Neural cell (in vitro differentiated cells): ENCODE measurements around the gene STK40.

Experiments used
- EP300 ChIP-seq: fragments of 450-650 bp; conservative IDR thresholded peaks from 2 replicates; pipeline ENCODE4 v1.6.1; 2014; ENCODE audit warnings: antibody characterized with exemption, mild to moderate bottlenecking, moderate library complexity; ENCODE audit not compliant: poor library complexity, severe bottlenecking
- POLR2AphosphoS5 ChIP-seq: IDR thresholded peaks from 2 replicates; pipeline ENCODE4 v1.6.1; 2012
- TF ChIP-seq, protein P1 (sequence below): fragments of 450-650 bp; IDR thresholded peaks from 2 replicates; pipeline ENCODE4 v1.5.1; 2014; ENCODE audit warnings: antibody characterized with exemption, mild to moderate bottlenecking, moderate library complexity; ENCODE audit not compliant: poor library complexity, severe bottlenecking

- TF ChIP-seq EP300 (no peak), POLR2AphosphoS5 (no peak)
- TF ChIP-seq, protein P1, sequence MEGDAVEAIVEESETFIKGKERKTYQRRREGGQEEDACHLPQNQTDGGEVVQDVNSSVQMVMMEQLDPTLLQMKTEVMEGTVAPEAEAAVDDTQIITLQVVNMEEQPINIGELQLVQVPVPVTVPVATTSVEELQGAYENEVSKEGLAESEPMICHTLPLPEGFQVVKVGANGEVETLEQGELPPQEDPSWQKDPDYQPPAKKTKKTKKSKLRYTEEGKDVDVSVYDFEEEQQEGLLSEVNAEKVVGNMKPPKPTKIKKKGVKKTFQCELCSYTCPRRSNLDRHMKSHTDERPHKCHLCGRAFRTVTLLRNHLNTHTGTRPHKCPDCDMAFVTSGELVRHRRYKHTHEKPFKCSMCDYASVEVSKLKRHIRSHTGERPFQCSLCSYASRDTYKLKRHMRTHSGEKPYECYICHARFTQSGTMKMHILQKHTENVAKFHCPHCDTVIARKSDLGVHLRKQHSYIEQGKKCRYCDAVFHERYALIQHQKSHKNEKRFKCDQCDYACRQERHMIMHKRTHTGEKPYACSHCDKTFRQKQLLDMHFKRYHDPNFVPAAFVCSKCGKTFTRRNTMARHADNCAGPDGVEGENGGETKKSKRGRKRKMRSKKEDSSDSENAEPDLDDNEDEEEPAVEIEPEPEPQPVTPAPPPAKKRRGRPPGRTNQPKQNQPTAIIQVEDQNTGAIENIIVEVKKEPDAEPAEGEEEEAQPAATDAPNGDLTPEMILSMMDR, result no peak
These were observed 33.4 kb downstream of the STK40 start for GRCh38 chr1:36352125-36352909.
